ENCODE measurements around the gene ZFP69B. TPM values are rescaled to one million over a fixed set of nuclear protein-coding genes. Genes with fewer than 3 reads are reported as not detected.

Gene ZFP69B
- total RNA-seq, 2 experiments from 2014 or later, result 3.5 to 4.1 TPM

DNA sequence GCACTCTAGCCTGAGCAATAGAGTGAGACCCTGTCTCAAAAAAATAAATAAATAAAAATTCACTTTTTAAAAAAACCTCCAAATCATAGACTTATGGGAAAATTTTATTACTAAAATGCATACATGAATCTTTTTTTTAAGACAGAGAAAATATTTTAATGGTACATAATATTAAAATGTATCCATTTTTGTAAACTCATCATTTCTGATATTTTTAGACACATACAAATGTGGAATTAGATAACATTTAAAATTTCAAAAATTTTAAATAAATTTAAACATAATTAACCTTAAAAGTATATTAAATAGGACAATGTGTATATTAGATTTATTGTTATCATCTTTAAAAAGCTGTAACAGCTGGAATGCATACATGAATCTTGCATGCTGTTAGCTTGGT is 42.8 kb upstream of the ZFP69B start:
- TF ChIP-seq, protein P1, sequence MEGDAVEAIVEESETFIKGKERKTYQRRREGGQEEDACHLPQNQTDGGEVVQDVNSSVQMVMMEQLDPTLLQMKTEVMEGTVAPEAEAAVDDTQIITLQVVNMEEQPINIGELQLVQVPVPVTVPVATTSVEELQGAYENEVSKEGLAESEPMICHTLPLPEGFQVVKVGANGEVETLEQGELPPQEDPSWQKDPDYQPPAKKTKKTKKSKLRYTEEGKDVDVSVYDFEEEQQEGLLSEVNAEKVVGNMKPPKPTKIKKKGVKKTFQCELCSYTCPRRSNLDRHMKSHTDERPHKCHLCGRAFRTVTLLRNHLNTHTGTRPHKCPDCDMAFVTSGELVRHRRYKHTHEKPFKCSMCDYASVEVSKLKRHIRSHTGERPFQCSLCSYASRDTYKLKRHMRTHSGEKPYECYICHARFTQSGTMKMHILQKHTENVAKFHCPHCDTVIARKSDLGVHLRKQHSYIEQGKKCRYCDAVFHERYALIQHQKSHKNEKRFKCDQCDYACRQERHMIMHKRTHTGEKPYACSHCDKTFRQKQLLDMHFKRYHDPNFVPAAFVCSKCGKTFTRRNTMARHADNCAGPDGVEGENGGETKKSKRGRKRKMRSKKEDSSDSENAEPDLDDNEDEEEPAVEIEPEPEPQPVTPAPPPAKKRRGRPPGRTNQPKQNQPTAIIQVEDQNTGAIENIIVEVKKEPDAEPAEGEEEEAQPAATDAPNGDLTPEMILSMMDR (IDR thresholded peaks at IDR 0.05), result no peak
- ATAC-seq (no peak), DNase-seq (no peak)
- ChIA-PET CTCF (interaction anchor here (0.8 to 1.8 kb wide), 5 partner anchors 31 to 263 kb away, joined by 3 to 10 read pairs (median 7); no protein-coding TSS in a partner anchor), POLR2A (no interaction called here)
- Mint-ChIP-seq H3K4me1 (ENCODE audit: low read depth) (peaks cover 64% of the 10 kb centered on the region), H3K36me3 (ENCODE audit: low read depth) (peaks cover 61% of the 10 kb centered on the region), H3K9me3 (no peaks in the 10 kb centered on the region), H3K4me3 (no peak overlapping the region), H3K27ac (no peak overlapping the region), H3K27me3 (no peaks in the 10 kb centered on the region)
- intact Hi-C loops (cut with micrococcal nuclease), result loop anchor here (10.0 kb wide), 1 partner anchor 93 kb away; the partner anchor contains the start of gene COL9A2

DNA sequence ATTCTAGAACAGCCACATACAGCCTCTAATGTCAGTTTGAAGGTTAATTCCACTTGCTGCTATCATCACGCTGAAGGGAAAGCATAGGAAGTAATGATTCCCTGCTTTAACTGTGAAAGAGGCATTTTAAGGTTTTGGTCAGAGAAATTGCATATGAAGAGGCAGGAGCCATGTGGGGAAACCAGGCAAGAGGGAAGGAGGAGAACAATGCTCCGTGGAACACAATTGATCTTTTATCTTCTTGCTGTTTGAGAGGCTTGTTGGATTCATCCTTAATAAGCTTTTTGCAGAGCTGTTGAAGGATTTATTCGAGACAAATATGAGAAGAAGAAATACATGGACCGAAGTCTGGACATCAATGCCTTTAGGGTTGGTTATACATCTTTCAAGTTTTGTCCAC is 40.8 kb upstream of the ZFP69B start:
- Mint-ChIP-seq H3K36me3 (ENCODE audit: low read depth) (peaks cover 74% of the 10 kb centered on the region), H3K27me3 (no peaks in the 10 kb centered on the region), H3K4me1 (ENCODE audit: low read depth) (peaks cover 66% of the 10 kb centered on the region), H3K4me3 (no peak overlapping the region), H3K27ac (no peak overlapping the region), H3K9me3 (no peaks in the 10 kb centered on the region)
- TF ChIP-seq, protein P1 (IDR thresholded peaks at IDR 0.05), result no peak
- intact Hi-C loops (cut with micrococcal nuclease), result loop anchor here (10.0 kb wide), 1 partner anchor 95 kb away; the partner anchor contains the start of gene COL9A2
- DNase-seq (no peak), ATAC-seq (no peak)
- POLR2A ChIA-PET, result no interaction called here
- CTCF ChIA-PET, result interaction anchor here (0.6 to 1.1 kb wide), 3 partner anchors 29 to 265 kb away, joined by 3 to 4 read pairs (median 3); no protein-coding TSS in a partner anchor

DNA sequence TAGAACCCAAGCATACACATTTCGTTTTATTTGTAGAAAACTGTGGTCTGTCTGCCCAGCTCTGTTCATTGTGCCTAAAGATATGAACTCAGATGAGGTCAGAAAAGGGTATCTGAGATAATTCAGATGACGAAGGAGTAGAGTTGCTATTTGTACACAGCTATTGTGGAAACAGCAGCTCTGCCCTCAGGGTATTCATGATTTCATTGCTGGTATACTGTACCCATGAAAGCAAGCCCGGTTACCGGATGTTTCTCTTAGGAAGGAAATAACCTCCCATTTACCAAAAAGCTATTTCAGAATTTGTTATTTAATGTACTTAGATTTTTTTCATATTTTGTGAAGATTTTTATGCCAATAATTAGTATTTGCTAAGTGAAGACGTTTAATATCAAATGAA is 39.0 kb upstream of the ZFP69B start:
- Mint-ChIP-seq H3K4me1 (ENCODE audit: low read depth) (peaks cover 60% of the 10 kb centered on the region), H3K9me3 (no peaks in the 10 kb centered on the region), H3K27me3 (no peaks in the 10 kb centered on the region), H3K4me3 (no peak overlapping the region), H3K36me3 (ENCODE audit: low read depth) (peaks cover 81% of the 10 kb centered on the region), H3K27ac (no peak overlapping the region)
- TF ChIP-seq, protein P1 (IDR thresholded peaks at IDR 0.05), result no peak
- DNase-seq, result no peak
- intact Hi-C loops (cut with micrococcal nuclease), result no loop called here
- CTCF ChIA-PET, result interaction anchor here (1.0 to 2.4 kb wide), 5 partner anchors 73 to 267 kb away, joined by 3 to 14 read pairs (median 5); partner anchors contain the start of gene COL9A2
- ATAC-seq, result no peak
- POLR2A ChIA-PET, result interaction anchor here (1.0 kb wide), 1 partner anchor 39 kb away, joined by 3 read pairs; no protein-coding TSS in a partner anchor

DNA sequence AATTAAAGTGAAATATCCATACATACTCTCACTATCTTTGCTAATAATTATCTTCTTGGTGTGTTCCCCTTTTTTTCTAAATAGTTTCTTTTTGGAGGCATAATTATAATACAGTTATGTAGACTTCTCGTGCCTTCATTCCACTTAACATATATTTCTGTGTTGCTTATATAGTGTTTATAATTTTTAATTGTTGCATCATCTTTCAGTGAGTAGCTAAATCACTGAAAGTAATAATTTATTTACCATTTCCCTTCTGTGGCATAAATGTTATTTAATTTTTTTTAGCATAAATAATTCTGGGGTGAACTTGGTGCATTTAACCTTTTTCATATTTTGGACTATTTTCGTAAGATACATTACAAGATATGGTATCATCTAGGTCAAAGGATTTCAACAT is 38.4 kb upstream of the ZFP69B start:
- H3K4me1 Mint-ChIP-seq (ENCODE audit: low read depth), result peaks cover 55% of the 10 kb centered on the region
- no peak overlapping the region for H3K4me3 Mint-ChIP-seq

More for the DNA sequence above, 38.4 kb upstream of the ZFP69B start:
- CTCF ChIA-PET, result interaction anchor here (0.6 to 2.4 kb wide), 7 partner anchors 73 to 410 kb away, joined by 3 to 14 read pairs (median 4); partner anchors contain the start of gene COL9A2
- intact Hi-C loops (cut with micrococcal nuclease), result no loop called here
- DNase-seq (no peak), ATAC-seq (no peak)
- Mint-ChIP-seq H3K27ac (peak overlapping the region; percentile 13), H3K9me3 (no peaks in the 10 kb centered on the region), H3K27me3 (no peaks in the 10 kb centered on the region), H3K36me3 (ENCODE audit: low read depth) (peaks cover 82% of the 10 kb centered on the region)
- POLR2A ChIA-PET, result interaction anchor here (1.1 kb wide), 1 partner anchor 37 kb away, joined by 3 read pairs; no protein-coding TSS in a partner anchor
- TF ChIP-seq, protein P1 (IDR thresholded peaks at IDR 0.05), result no peak

Measured in activated CD8-positive, alpha-beta T cell treated with anti-CD3 and anti-CD28 coated beads for 36 hours (primary cell).